Measurements from ENCODE around the gene B4GALT1. TPM values are rescaled to one million over a fixed set of nuclear protein-coding genes. Genes with fewer than 3 reads are reported as not detected.

B4GALT1 gene
- total RNA-seq, 2 experiments from 2014 or later, result 41.2 to 41.4 TPM

- H3K4me3 Mint-ChIP-seq, result peak overlapping the region; percentile 54
- intact Hi-C loops (cut with micrococcal nuclease), result no loop called here
Observed at GRCh38 chr9:33157960-33158842, 8.9 kb downstream of the B4GALT1 start.

GRCh38 chr9:33155393-33155792, 11.7 kb downstream of the B4GALT1 start:
- intact Hi-C loops (cut with micrococcal nuclease), result no loop called here
- ATAC-seq, result no peak
- no peak for TF ChIP-seq CTCF (IDR thresholded peaks at IDR 0.05)
- Mint-ChIP-seq H3K27me3 (no peaks in the 10 kb centered on the region), H3K27ac (peak overlapping the region; percentile 81), H3K4me1 (ENCODE audit: low read depth) (peaks cover 93% of the 10 kb centered on the region), H3K36me3 (ENCODE audit: low read depth) (peaks cover 15% of the 10 kb centered on the region), H3K9me3 (no peaks in the 10 kb centered on the region), H3K4me3 (no peak overlapping the region)
- DNase-seq, result no peak
- POLR2A ChIA-PET, result interaction anchor here (0.6 to 1.1 kb wide), 4 partner anchors 11 to 130 kb away, joined by 3 read pairs; partner anchors contain the start of gene B4GALT1
- CTCF ChIA-PET, result interaction anchor here (0.7 kb wide), 1 partner anchor 84 kb away, joined by 4 read pairs; no protein-coding TSS in a partner anchor

More at GRCh38 chr9:33157960-33158842, 8.9 kb downstream of the B4GALT1 start:
- no peak for TF ChIP-seq CTCF (IDR thresholded peaks at IDR 0.05)
- Mint-ChIP-seq H3K4me1 (ENCODE audit: low read depth) (peaks cover 94% of the 10 kb centered on the region), H3K27ac (peak overlapping the region; percentile 90), H3K9me3 (no peaks in the 10 kb centered on the region), H3K27me3 (no peaks in the 10 kb centered on the region), H3K36me3 (ENCODE audit: low read depth) (peaks cover 13% of the 10 kb centered on the region)
- peak; percentile 16 for ATAC-seq
- POLR2A ChIA-PET, result interaction anchor here (1.2 to 2.2 kb wide), 2 partner anchors 10 to 76 kb away, joined by 3 to 10 read pairs; partner anchors contain the start of gene B4GALT1
- no peak for DNase-seq
- CTCF ChIA-PET, result interaction anchor here (1.3 to 2.2 kb wide), 5 partner anchors 9 to 68 kb away, joined by 3 to 9 read pairs (median 6); partner anchors contain the start of gene B4GALT1

GRCh38 chr9:33154371-33154770, 12.8 kb downstream of the B4GALT1 start:
- Mint-ChIP-seq H3K9me3 (no peaks in the 10 kb centered on the region), H3K27ac (peak overlapping the region; percentile 81), H3K4me3 (no peak overlapping the region), H3K27me3 (no peaks in the 10 kb centered on the region), H3K4me1 (ENCODE audit: low read depth) (peaks cover 88% of the 10 kb centered on the region), H3K36me3 (ENCODE audit: low read depth) (peaks cover 15% of the 10 kb centered on the region)
- DNase-seq (no peak), ATAC-seq (no peak)
- intact Hi-C loops (cut with micrococcal nuclease), result no loop called here
- POLR2A ChIA-PET, result interaction anchor here (0.6 to 0.9 kb wide), 2 partner anchors 15 to 39 kb away, joined by 3 read pairs; no protein-coding TSS in a partner anchor
- TF ChIP-seq CTCF (IDR thresholded peaks at IDR 0.05), result no peak
- CTCF ChIA-PET, result interaction anchor here (0.6 kb wide), 1 partner anchor 21 kb away, joined by 3 read pairs; no protein-coding TSS in a partner anchor

GRCh38 chr9:33153666-33154065, 13.5 kb downstream of the B4GALT1 start:
- peak overlapping the region; percentile 33 for H3K4me3 Mint-ChIP-seq
- ATAC-seq (no peak), DNase-seq (no peak)
- intact Hi-C loops (cut with micrococcal nuclease), result no loop called here
- CTCF ChIA-PET, result no interaction called here
- H3K9me3 Mint-ChIP-seq, result no peaks in the 10 kb centered on the region
- peaks cover 81% of the 10 kb centered on the region for H3K4me1 Mint-ChIP-seq (ENCODE audit: low read depth)
- peak overlapping the region; percentile 80 for H3K27ac Mint-ChIP-seq
- no peak for TF ChIP-seq CTCF (IDR thresholded peaks at IDR 0.05)
- POLR2A ChIA-PET, result no interaction called here
- peaks cover 15% of the 10 kb centered on the region for H3K36me3 Mint-ChIP-seq (ENCODE audit: low read depth)
- H3K27me3 Mint-ChIP-seq, result no peaks in the 10 kb centered on the region

Data from activated CD8-positive, alpha-beta T cell treated with anti-CD3 and anti-CD28 coated beads for 36 hours (primary cell).